WTC11 (cell line): ENCODE results near the gene LBHD1. TPM values are rescaled to one million over a fixed set of nuclear protein-coding genes. Genes with fewer than 3 reads are reported as not detected.

Experiments
- ATAC-seq: fragments of 200-7000 bp; cut with Tn5 transposase; 2 replicates; pipeline ENCODE4 v1.10.0; 2021; ENCODE audit warnings: mild to moderate bottlenecking, moderate library complexity
- CTCF ChIA-PET: fragments of 300-600 bp; sonication (Branson Sonifier 250); formaldehyde crosslinking; loops from one replicate; lab custom pipeline; 2021; ENCODE audit warnings: antibody characterized with exemption; lab: Charles Lee
- POLR2A ChIA-PET: fragments of 350-600 bp; sonication (Branson Sonifier 250); formaldehyde crosslinking; loops from one replicate; lab custom pipeline; 2021; ENCODE audit warnings: antibody characterized with exemption; lab: Charles Lee
- DNase-seq: peaks from one replicate; pipeline ENCODE4 v3.0.0; 2021; ENCODE audit warnings: low spot score
- H3K27ac Mint-ChIP-seq: 2 replicates; pipeline ENCODE4 v1.8.0; 2021; ENCODE audit warnings: mixed read lengths
- H3K27me3 Mint-ChIP-seq: 2 replicates; pipeline ENCODE4 v1.8.0; 2021; ENCODE audit warnings: low read depth, mild to moderate bottlenecking, moderate library complexity, mixed read lengths
- H3K36me3 Mint-ChIP-seq: 2 replicates; pipeline ENCODE4 v1.8.0; 2021; ENCODE audit warnings: mixed read lengths
- H3K4me1 Mint-ChIP-seq: 2 replicates; pipeline ENCODE4 v1.8.0; 2022; ENCODE audit warnings: mixed read lengths
- H3K4me3 Mint-ChIP-seq: 2 replicates; pipeline ENCODE4 v1.8.0; 2021; ENCODE audit warnings: mild to moderate bottlenecking, moderate library complexity, mixed read lengths
- H3K9me3 Mint-ChIP-seq: 2 replicates; pipeline ENCODE4 v1.8.0; 2021; ENCODE audit warnings: mixed read lengths
- CBFB ChIP-seq: sonication (generic); formaldehyde crosslinking; IDR thresholded peaks from 2 replicates; pipeline ENCODE4 v1.8.1; 2022; ENCODE audit warnings: mild to moderate bottlenecking, low read depth, missing genetic modification reagents
- ESRRA ChIP-seq: sonication (generic); formaldehyde crosslinking; IDR thresholded peaks from 2 replicates; pipeline ENCODE4 v1.8.1; 2022; ENCODE audit warnings: mild to moderate bottlenecking, missing genetic modification reagents, borderline replicate concordance
- ETV6 ChIP-seq: sonication (generic); formaldehyde crosslinking; IDR thresholded peaks from 2 replicates; pipeline ENCODE4 v1.8.1; 2022; ENCODE audit warnings: mild to moderate bottlenecking, missing genetic modification reagents
- IRF1 ChIP-seq: sonication (generic); formaldehyde crosslinking; IDR thresholded peaks from 2 replicates; pipeline ENCODE4 v1.8.0; 2023; ENCODE audit warnings: missing genetic modification reagents
- JAZF1 ChIP-seq: fragments of 250-450 bp; sonication (Bioruptor Pico); IDR thresholded peaks from 2 replicates; pipeline ENCODE4 v1.9.0; 2021; ENCODE audit warnings: moderate library complexity, mild to moderate bottlenecking, inconsistent platforms
- NR2C2 ChIP-seq: sonication (generic); formaldehyde crosslinking; IDR thresholded peaks from 2 replicates; pipeline ENCODE4 v1.8.0; 2022; ENCODE audit warnings: mild to moderate bottlenecking, missing genetic modification reagents
- NR3C1 ChIP-seq: sonication (generic); formaldehyde crosslinking; conservative IDR thresholded peaks from 2 replicates; pipeline ENCODE4 v1.8.1; 2023; ENCODE audit warnings: low read depth, mild to moderate bottlenecking, missing genetic modification reagents
- PREB ChIP-seq: sonication (generic); formaldehyde crosslinking; IDR thresholded peaks from 2 replicates; pipeline ENCODE4 v1.8.1; 2022; ENCODE audit warnings: mild to moderate bottlenecking, missing genetic modification reagents, moderate library complexity, borderline replicate concordance
- PRRX2 ChIP-seq: fragments of 250-450 bp; sonication (Bioruptor Pico); IDR thresholded peaks from 2 replicates; pipeline ENCODE4 v1.8.0; 2021; ENCODE audit warnings: mild to moderate bottlenecking
- USF1 ChIP-seq: sonication (generic); formaldehyde crosslinking; IDR thresholded peaks from 2 replicates; pipeline ENCODE4 v1.8.0; 2022; ENCODE audit warnings: mild to moderate bottlenecking, missing genetic modification reagents
- total RNA-seq: library from RNA; stranded (reverse); gene quantifications from 3 replicates; pipeline ENCODE4 v1.2.3, GENCODE V29; 2021
- TF ChIP-seq, protein P1 (sequence below): sonication (generic); formaldehyde crosslinking; IDR thresholded peaks from 2 replicates; pipeline ENCODE4 v1.8.1; 2023; ENCODE audit warnings: mild to moderate bottlenecking, missing genetic modification reagents, borderline replicate concordance
- TF ChIP-seq, protein P2 (sequence below): sonication (generic); formaldehyde crosslinking; IDR thresholded peaks from 2 replicates; pipeline ENCODE4 v1.8.1; 2022; ENCODE audit warnings: missing genetic modification reagents, borderline replicate concordance
- TF ChIP-seq, protein P3 (sequence below): fragments of 250-450 bp; sonication (Bioruptor Pico); conservative IDR thresholded peaks from 2 replicates; pipeline ENCODE4 v1.9.0; 2021; ENCODE audit warnings: mild to moderate bottlenecking
- TF ChIP-seq, protein P4 (sequence below): sonication (generic); formaldehyde crosslinking; IDR thresholded peaks from 2 replicates; pipeline ENCODE4 v1.8.0; 2023; ENCODE audit warnings: missing genetic modification reagents, mild to moderate bottlenecking, borderline replicate concordance

Gene LBHD1
- total RNA-seq, 1 experiment from 2014 or later, result 4.2 TPM

GRCh38 chr11:62712276-62712812 lies 40.3 kb upstream of the LBHD1 start:
- POLR2A ChIA-PET, result no interaction called here
- H3K36me3 Mint-ChIP-seq, result peaks cover 60% of the 10 kb centered on the region

More at GRCh38 chr11:62712276-62712812, 40.3 kb upstream of the LBHD1 start:
- CTCF ChIA-PET, result no interaction called here
- Mint-ChIP-seq H3K4me1 (peaks cover 48% of the 10 kb centered on the region), H3K27me3 (no peaks in the 10 kb centered on the region), H3K4me3 (no peak overlapping the region), H3K27ac (peak overlapping the region; percentile 23; the same call in 1 of the 2 replicates), H3K9me3 (no peaks in the 10 kb centered on the region)
- DNase-seq (no peak), ATAC-seq (no peak)
- TF ChIP-seq, protein P1, sequence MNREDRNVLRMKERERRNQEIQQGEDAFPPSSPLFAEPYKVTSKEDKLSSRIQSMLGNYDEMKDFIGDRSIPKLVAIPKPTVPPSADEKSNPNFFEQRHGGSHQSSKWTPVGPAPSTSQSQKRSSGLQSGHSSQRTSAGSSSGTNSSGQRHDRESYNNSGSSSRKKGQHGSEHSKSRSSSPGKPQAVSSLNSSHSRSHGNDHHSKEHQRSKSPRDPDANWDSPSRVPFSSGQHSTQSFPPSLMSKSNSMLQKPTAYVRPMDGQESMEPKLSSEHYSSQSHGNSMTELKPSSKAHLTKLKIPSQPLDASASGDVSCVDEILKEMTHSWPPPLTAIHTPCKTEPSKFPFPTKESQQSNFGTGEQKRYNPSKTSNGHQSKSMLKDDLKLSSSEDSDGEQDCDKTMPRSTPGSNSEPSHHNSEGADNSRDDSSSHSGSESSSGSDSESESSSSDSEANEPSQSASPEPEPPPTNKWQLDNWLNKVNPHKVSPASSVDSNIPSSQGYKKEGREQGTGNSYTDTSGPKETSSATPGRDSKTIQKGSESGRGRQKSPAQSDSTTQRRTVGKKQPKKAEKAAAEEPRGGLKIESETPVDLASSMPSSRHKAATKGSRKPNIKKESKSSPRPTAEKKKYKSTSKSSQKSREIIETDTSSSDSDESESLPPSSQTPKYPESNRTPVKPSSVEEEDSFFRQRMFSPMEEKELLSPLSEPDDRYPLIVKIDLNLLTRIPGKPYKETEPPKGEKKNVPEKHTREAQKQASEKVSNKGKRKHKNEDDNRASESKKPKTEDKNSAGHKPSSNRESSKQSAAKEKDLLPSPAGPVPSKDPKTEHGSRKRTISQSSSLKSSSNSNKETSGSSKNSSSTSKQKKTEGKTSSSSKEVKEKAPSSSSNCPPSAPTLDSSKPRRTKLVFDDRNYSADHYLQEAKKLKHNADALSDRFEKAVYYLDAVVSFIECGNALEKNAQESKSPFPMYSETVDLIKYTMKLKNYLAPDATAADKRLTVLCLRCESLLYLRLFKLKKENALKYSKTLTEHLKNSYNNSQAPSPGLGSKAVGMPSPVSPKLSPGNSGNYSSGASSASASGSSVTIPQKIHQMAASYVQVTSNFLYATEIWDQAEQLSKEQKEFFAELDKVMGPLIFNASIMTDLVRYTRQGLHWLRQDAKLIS (CRISPR knock-in tag), result no peak
- no peak for TF ChIP-seq ETV6
- TF ChIP-seq, protein P2, sequence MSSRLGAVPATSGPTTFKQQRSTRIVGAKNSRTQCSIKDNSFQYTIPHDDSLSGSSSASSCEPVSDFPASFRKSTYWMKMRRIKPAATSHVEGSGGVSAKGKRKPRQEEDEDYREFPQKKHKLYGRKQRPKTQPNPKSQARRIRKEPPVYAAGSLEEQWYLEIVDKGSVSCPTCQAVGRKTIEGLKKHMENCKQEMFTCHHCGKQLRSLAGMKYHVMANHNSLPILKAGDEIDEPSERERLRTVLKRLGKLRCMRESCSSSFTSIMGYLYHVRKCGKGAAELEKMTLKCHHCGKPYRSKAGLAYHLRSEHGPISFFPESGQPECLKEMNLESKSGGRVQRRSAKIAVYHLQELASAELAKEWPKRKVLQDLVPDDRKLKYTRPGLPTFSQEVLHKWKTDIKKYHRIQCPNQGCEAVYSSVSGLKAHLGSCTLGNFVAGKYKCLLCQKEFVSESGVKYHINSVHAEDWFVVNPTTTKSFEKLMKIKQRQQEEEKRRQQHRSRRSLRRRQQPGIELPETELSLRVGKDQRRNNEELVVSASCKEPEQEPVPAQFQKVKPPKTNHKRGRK (CRISPR knock-in tag), result no peak
- TF ChIP-seq, protein P3, sequence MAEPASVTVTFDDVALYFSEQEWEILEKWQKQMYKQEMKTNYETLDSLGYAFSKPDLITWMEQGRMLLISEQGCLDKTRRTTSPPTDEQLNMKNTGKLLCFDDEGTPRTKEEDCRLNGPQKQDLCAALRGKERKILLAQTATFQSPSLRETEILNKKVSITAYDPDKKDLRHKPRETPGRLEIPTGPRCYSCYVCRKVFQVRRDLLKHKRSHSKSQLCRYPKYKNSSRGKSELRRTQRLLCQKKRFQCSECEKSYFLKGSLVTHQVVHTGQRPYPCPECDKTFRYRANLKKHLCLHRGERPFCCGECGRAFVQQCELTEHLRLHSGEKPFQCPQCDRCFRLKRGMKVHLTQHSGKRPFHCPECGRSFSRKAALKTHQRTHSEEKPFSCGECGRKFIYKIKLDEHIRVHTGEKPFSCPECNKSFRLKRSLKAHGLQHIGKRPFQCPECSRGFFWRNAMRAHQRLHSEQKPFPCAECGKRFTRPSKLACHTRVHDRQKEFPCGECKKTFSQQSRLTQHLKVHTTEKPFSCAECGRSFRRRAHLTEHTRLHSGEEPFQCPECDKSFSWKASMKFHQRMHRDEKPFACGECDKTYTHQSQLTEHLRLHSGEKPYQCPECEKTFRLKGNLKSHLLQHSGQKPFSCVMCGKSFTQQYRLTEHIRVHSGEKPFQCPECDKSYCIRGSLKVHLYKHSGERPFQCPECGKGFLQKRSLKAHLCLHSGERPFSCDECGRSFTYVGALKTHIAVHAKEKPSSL (CRISPR knock-in tag), result no peak
- no peak for TF ChIP-seq NR3C1 (CRISPR knock-in tag)
- TF ChIP-seq ESRRA, result no peak
- no peak for TF ChIP-seq USF1 (CRISPR knock-in tag)
- TF ChIP-seq NR2C2 (CRISPR knock-in tag), result no peak
- no peak for TF ChIP-seq JAZF1 (CRISPR knock-in tag)
- TF ChIP-seq PRRX2, result no peak
- TF ChIP-seq, protein P4, sequence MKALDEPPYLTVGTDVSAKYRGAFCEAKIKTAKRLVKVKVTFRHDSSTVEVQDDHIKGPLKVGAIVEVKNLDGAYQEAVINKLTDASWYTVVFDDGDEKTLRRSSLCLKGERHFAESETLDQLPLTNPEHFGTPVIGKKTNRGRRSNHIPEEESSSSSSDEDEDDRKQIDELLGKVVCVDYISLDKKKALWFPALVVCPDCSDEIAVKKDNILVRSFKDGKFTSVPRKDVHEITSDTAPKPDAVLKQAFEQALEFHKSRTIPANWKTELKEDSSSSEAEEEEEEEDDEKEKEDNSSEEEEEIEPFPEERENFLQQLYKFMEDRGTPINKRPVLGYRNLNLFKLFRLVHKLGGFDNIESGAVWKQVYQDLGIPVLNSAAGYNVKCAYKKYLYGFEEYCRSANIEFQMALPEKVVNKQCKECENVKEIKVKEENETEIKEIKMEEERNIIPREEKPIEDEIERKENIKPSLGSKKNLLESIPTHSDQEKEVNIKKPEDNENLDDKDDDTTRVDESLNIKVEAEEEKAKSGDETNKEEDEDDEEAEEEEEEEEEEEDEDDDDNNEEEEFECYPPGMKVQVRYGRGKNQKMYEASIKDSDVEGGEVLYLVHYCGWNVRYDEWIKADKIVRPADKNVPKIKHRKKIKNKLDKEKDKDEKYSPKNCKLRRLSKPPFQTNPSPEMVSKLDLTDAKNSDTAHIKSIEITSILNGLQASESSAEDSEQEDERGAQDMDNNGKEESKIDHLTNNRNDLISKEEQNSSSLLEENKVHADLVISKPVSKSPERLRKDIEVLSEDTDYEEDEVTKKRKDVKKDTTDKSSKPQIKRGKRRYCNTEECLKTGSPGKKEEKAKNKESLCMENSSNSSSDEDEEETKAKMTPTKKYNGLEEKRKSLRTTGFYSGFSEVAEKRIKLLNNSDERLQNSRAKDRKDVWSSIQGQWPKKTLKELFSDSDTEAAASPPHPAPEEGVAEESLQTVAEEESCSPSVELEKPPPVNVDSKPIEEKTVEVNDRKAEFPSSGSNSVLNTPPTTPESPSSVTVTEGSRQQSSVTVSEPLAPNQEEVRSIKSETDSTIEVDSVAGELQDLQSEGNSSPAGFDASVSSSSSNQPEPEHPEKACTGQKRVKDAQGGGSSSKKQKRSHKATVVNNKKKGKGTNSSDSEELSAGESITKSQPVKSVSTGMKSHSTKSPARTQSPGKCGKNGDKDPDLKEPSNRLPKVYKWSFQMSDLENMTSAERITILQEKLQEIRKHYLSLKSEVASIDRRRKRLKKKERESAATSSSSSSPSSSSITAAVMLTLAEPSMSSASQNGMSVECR (CRISPR knock-in tag), result no peak
- no peak for TF ChIP-seq IRF1 (CRISPR knock-in tag)
- TF ChIP-seq CBFB (CRISPR knock-in tag), result no peak
- TF ChIP-seq PREB (CRISPR knock-in tag), result no peak
